PC-9 (cell line): Measurements from ENCODE around the gene TMEM260. TPM values are rescaled to one million over a fixed set of nuclear protein-coding genes. Genes with fewer than 3 reads are reported as not detected.

Experiments
- BruUV-seq: library from RNA; stranded (reverse); fragments of 400-500 nt; replicated peaks from 2 replicates; lab custom pipeline; 2021; lab: Mats Ljungman, UMichigan
- CTCF ChIA-PET: fragments of 300-600 bp; sonication (Branson Sonifier 250); formaldehyde crosslinking; loops from one replicate; lab custom pipeline; 2022; ENCODE audit warnings: antibody characterized with exemption; lab: Charles Lee
- POLR2A ChIA-PET: fragments of 300-600 bp; sonication (Branson Sonifier 250); formaldehyde crosslinking; loops from one replicate; lab custom pipeline; 2022; ENCODE audit warnings: antibody characterized with exemption; ENCODE audit not compliant: unreplicated experiment; lab: Charles Lee
- DNase-seq, 2 experiments: peaks; one replicate each; pipeline versions ENCODE4 v3.0.0 to v3.0.0-alpha.2; 2015 to 2022; ENCODE audit warnings: mixed read lengths in 1 of 2
- H2AFZ ChIP-seq: fragments of 200-600 bp; sonication (generic); 2 replicates; pipeline ENCODE4 v1.8.1; 2017; ENCODE audit warnings: antibody characterized with exemption
- H3F3A ChIP-seq: fragments of 200-600 bp; sonication (generic); 2 replicates; pipeline ENCODE4 v1.8.1; 2017; ENCODE audit warnings: antibody characterized with exemption, mild to moderate bottlenecking, low read depth; ENCODE audit not compliant: insufficient read depth
- H3K27ac ChIP-seq: fragments of 200-600 bp; sonication (generic); 2 replicates; pipeline ENCODE4 v1.6.1; 2016; ENCODE audit warnings: mixed run types
- H3K27me3 ChIP-seq: fragments of 200-600 bp; sonication (generic); 2 replicates; pipeline ENCODE4 v1.6.1; 2016; ENCODE audit warnings: low read depth, mixed run types; ENCODE audit not compliant: insufficient read depth
- H3K36me3 ChIP-seq: fragments of 200-600 bp; sonication (generic); 2 replicates; pipeline ENCODE4 v1.6.1; 2016; ENCODE audit warnings: low read depth, mixed run types
- H3K4me1 ChIP-seq: fragments of 200-600 bp; sonication (generic); replicated peaks from 2 replicates; pipeline ENCODE4 v1.6.1; 2016; ENCODE audit warnings: mixed run types; ENCODE audit not compliant: insufficient read depth
- H3K4me2 ChIP-seq: fragments of 200-600 bp; sonication (generic); 2 replicates; pipeline ENCODE4 v1.6.1; 2017; ENCODE audit warnings: mixed run types
- H3K4me3 ChIP-seq: fragments of 200-600 bp; sonication (generic); 2 replicates; pipeline ENCODE4 v1.6.1; 2016; ENCODE audit warnings: mixed run types
- H3K79me2 ChIP-seq: fragments of 200-600 bp; sonication (generic); 2 replicates; pipeline ENCODE4 v1.6.1; 2017; ENCODE audit warnings: low read depth, mixed run types
- H3K9me2 ChIP-seq: fragments of 200-600 bp; sonication (generic); 2 replicates; pipeline ENCODE4 v1.8.1; 2017; ENCODE audit warnings: mild to moderate bottlenecking; ENCODE audit not compliant: insufficient read depth
- H3K9me3 ChIP-seq: fragments of 200-600 bp; sonication (generic); 2 replicates; pipeline ENCODE4 v1.8.1; 2016; ENCODE audit warnings: low read depth; ENCODE audit not compliant: insufficient read depth
- H4K20me1 ChIP-seq: fragments of 200-600 bp; sonication (generic); 2 replicates; pipeline ENCODE4 v1.8.1; 2017; ENCODE audit not compliant: insufficient read depth
- CTCF ChIP-seq: fragments of 200-600 bp; sonication (generic); conservative IDR thresholded peaks from 2 replicates; pipeline ENCODE4 v1.6.1; 2017; ENCODE audit warnings: mixed run types, antibody characterized with exemption, mild to moderate bottlenecking, moderate library complexity
- EZH2 ChIP-seq: fragments of 200-600 bp; sonication (generic); IDR thresholded peaks from 2 replicates; pipeline ENCODE4 v1.8.0; 2017; ENCODE audit warnings: antibody characterized with exemption, low read depth
- intact Hi-C: fragments of 100-400 bp; cut with micrococcal nuclease; formaldehyde crosslinking; loops from one replicate; pipeline ENCODE4 v1.10.0; 2022; ENCODE audit not compliant: unreplicated experiment
- total RNA-seq: library from RNA; stranded (reverse); gene quantifications from 2 replicates; pipeline ENCODE4 v1.2.3, GENCODE V29; 2021

Gene TMEM260
- total RNA-seq, 1 experiment from 2014 or later: 12.4 TPM

GRCh38 chr14:56617084-56617483 is 37.5 kb downstream of the TMEM260 start:
- Histone ChIP-seq H2AFZ (no peak overlapping the region), H3K4me2 (no peak overlapping the region), H3F3A (no peaks in the 10 kb centered on the region; the same call in 1 of the 2 replicates), H3K36me3 (no peaks in the 10 kb centered on the region), H3K27me3 (no peaks in the 10 kb centered on the region), H4K20me1 (no peaks in the 10 kb centered on the region), H3K79me2 (no peaks in the 10 kb centered on the region), H3K4me1 (no peaks in the 10 kb centered on the region), H3K4me3 (no peak overlapping the region), H3K27ac (no peak overlapping the region), H3K9me2 (no peaks in the 10 kb centered on the region), H3K9me3 (no peaks in the 10 kb centered on the region)
- TF ChIP-seq CTCF (no peak), EZH2 (no peak)
- ChIA-PET CTCF (no interaction called here), POLR2A (no interaction called here)
- intact Hi-C loops: no loop called here
- DNase-seq: no peak
- BruUV-seq: no TSS peak

GRCh38 chr14:56630707-56631106 is 51.1 kb downstream of the TMEM260 start:
- Histone ChIP-seq H3K27ac (no peak overlapping the region), H3K27me3 (no peaks in the 10 kb centered on the region), H3K9me2 (no peaks in the 10 kb centered on the region), H3K36me3 (peaks cover 19% of the 10 kb centered on the region), H3K4me1 (no peaks in the 10 kb centered on the region), H2AFZ (no peak overlapping the region), H3K4me3 (no peak overlapping the region), H4K20me1 (no peaks in the 10 kb centered on the region), H3K4me2 (no peak overlapping the region), H3K9me3 (0 out of 2 replicates have a peak, but pooled peaks cover 5% of the 10 kb centered on the region), H3F3A (no peaks in the 10 kb centered on the region; the same call in 1 of the 2 replicates), H3K79me2 (no peaks in the 10 kb centered on the region)
- BruUV-seq: no TSS peak
- no peak for DNase-seq
- POLR2A ChIA-PET: no interaction called here
- CTCF ChIA-PET: no interaction called here
- intact Hi-C loops: no loop called here
- no peak for TF ChIP-seq EZH2
- no peak for TF ChIP-seq CTCF

GRCh38 chr14:56632195-56632594 is 52.6 kb downstream of the TMEM260 start:
- no peak overlapping the region for H3K4me2 ChIP-seq
- no peak overlapping the region for H2AFZ ChIP-seq
- no peaks in the 10 kb centered on the region; the same call in 1 of the 2 replicates for H3F3A ChIP-seq
- DNase-seq: no peak
- H4K20me1 ChIP-seq: no peaks in the 10 kb centered on the region
- peaks cover 28% of the 10 kb centered on the region for H3K36me3 ChIP-seq
- TF ChIP-seq CTCF: no peak
- TF ChIP-seq EZH2: no peak
- ChIA-PET CTCF (no interaction called here), POLR2A (no interaction called here)
- H3K4me1 ChIP-seq: no peaks in the 10 kb centered on the region
- intact Hi-C loops: no loop called here
- no peak overlapping the region for H3K27ac ChIP-seq
- no peaks in the 10 kb centered on the region for H3K79me2 ChIP-seq
- no peaks in the 10 kb centered on the region for H3K9me2 ChIP-seq
- H3K27me3 ChIP-seq: no peaks in the 10 kb centered on the region
- 0 out of 2 replicates have a peak, but pooled peaks cover 5% of the 10 kb centered on the region for H3K9me3 ChIP-seq
- H3K4me3 ChIP-seq: no peak overlapping the region
- BruUV-seq: no TSS peak
